MM.1S (cell line): ENCODE measurements around the gene PYGB.

ENCODE experiments used
- DNase-seq: peaks from one replicate; pipeline ENCODE4 v3.0.0-alpha.2; 2015
- H2AFZ ChIP-seq: fragments of 300-600 bp; sonication (generic); 2 replicates; pipeline ENCODE4 v1.6.0; 2016; ENCODE audit warnings: antibody characterized with exemption, low read length
- H3F3A ChIP-seq: fragments of 300-600 bp; sonication (generic); 2 replicates; pipeline ENCODE4 v1.6.1; 2016; ENCODE audit warnings: mild to moderate bottlenecking, antibody characterized with exemption, low read length, moderate library complexity, mixed read lengths; ENCODE audit not compliant: insufficient read depth
- H3K27ac ChIP-seq: fragments of 300-600 bp; sonication (generic); 2 replicates; pipeline ENCODE4 v1.5.1; 2016; ENCODE audit warnings: mild to moderate bottlenecking, low read length
- H3K27me3 ChIP-seq: fragments of 300-600 bp; sonication (generic); replicated peaks from 2 replicates; pipeline ENCODE4 v1.6.0; 2016; ENCODE audit warnings: low read length; ENCODE audit not compliant: insufficient read depth
- H3K36me3 ChIP-seq: fragments of 300-600 bp; sonication (generic); replicated peaks from 2 replicates; pipeline ENCODE4 v1.6.1; 2016; ENCODE audit warnings: mild to moderate bottlenecking, low read length, mixed read lengths; ENCODE audit not compliant: insufficient read depth
- H3K4me1 ChIP-seq: fragments of 300-600 bp; sonication (generic); 2 replicates; pipeline ENCODE4 v1.6.1; 2016; ENCODE audit warnings: low read length, mixed read lengths
- H3K4me2 ChIP-seq: fragments of 300-600 bp; sonication (generic); 2 replicates; pipeline ENCODE4 v1.6.0; 2016; ENCODE audit warnings: low read depth, low read length
- H3K4me3 ChIP-seq: fragments of 300-600 bp; sonication (generic); 2 replicates; pipeline ENCODE4 v1.5.1; 2016; ENCODE audit warnings: low read length, mixed read lengths
- H3K79me2 ChIP-seq: fragments of 300-600 bp; sonication (generic); 2 replicates; pipeline ENCODE4 v1.6.1; 2016; ENCODE audit warnings: mixed run types, low read length, mixed read lengths
- H3K9ac ChIP-seq: fragments of 300-600 bp; sonication (generic); 2 replicates; pipeline ENCODE4 v1.6.1; 2016; ENCODE audit warnings: low read length, mixed read lengths
- H3K9me2 ChIP-seq: fragments of 300-600 bp; sonication (generic); replicated peaks from 2 replicates; pipeline ENCODE4 v1.6.1; 2016; ENCODE audit warnings: mild to moderate bottlenecking, low read length, mixed read lengths; ENCODE audit not compliant: insufficient read depth
- H3K9me3 ChIP-seq: fragments of 300-600 bp; sonication (generic); replicated peaks from 2 replicates; pipeline ENCODE4 v1.6.1; 2016; ENCODE audit warnings: mild to moderate bottlenecking, low read length, mixed read lengths; ENCODE audit not compliant: insufficient read depth
- H4K20me1 ChIP-seq: fragments of 300-600 bp; sonication (generic); 2 replicates; pipeline ENCODE4 v1.6.1; 2016; ENCODE audit warnings: mild to moderate bottlenecking, low read length, moderate library complexity, mixed read lengths; ENCODE audit not compliant: insufficient read depth
- CTCF ChIP-seq: fragments of 300-600 bp; sonication (generic); IDR thresholded peaks from 2 replicates; pipeline ENCODE4 v1.5.1; 2016; ENCODE audit warnings: antibody characterized with exemption, low read length, mixed read lengths
- EZH2 ChIP-seq: fragments of 300-600 bp; sonication (generic); optimal IDR thresholded peaks from 2 replicates; pipeline ENCODE3; 2017; ENCODE audit warnings: low read depth, mild to moderate bottlenecking, antibody characterized with exemption, low read length, mixed read lengths
- EZH2phosphoT487 ChIP-seq: fragments of 300-600 bp; sonication (generic); IDR thresholded peaks from 2 replicates; pipeline ENCODE4 v1.6.1; 2018; ENCODE audit warnings: antibody characterized with exemption, low read length

The PYGB gene

DNA sequence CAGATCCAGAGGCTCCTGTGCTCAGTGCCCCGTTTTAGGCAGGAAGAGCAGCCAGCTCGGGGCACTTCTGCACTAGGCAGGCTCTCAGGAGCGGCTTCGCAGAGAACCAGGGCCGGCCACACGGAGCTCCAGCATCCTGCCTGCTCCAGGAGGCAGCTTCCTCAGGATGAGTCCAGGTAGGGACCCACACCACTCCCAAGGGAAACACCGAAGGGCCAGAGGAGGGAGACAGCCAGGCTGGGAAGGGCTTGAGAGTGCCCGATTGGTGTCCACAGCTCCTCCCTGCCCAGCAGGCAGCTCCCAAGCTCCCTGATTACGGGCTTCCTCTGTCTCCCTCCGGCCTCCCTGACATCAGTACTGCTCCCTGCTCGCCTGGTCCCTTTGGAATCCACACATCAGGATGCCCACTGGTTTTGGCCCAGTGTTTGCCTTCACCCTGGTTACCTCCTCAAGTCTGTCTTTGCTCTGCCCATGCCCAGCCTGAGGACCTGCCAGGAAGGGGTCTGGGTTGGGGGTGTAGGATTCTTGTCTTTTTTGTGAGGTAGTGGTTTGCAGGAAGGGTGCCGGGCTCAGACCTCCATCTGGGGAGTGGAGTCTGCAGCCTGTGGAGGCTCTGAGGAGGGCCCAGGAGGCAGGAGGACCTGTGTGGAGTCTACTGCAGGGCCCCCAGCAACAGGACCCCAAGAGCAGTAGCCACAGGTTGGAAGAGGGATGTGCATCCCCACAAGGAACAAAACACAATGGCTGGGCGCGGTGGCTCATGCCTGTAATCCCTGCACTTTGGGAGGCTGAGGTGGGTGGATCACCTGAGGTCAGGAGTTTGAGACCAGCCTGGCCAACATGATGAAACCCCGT is 11.2 kb upstream of the PYGB start:
- no peak overlapping the region for H2AFZ ChIP-seq
- H3K27ac ChIP-seq = no peak overlapping the region
- H3K79me2 ChIP-seq = no peaks in the 10 kb centered on the region
- no peaks in the 10 kb centered on the region for H3K9me2 ChIP-seq
- no peaks in the 10 kb centered on the region for H3K4me1 ChIP-seq
- no peak for DNase-seq
- no peaks in the 10 kb centered on the region for H3K36me3 ChIP-seq
- no peak overlapping the region for H3K4me3 ChIP-seq
- H3K9me3 ChIP-seq = no peaks in the 10 kb centered on the region
- no peak overlapping the region for H3K9ac ChIP-seq
- no peak overlapping the region for H3K4me2 ChIP-seq
- TF ChIP-seq EZH2 (no peak), CTCF (no peak), EZH2phosphoT487 (no peak)
- H4K20me1 ChIP-seq = no peaks in the 10 kb centered on the region
- H3F3A ChIP-seq = no peaks in the 10 kb centered on the region
- H3K27me3 ChIP-seq = no peaks in the 10 kb centered on the region

DNA sequence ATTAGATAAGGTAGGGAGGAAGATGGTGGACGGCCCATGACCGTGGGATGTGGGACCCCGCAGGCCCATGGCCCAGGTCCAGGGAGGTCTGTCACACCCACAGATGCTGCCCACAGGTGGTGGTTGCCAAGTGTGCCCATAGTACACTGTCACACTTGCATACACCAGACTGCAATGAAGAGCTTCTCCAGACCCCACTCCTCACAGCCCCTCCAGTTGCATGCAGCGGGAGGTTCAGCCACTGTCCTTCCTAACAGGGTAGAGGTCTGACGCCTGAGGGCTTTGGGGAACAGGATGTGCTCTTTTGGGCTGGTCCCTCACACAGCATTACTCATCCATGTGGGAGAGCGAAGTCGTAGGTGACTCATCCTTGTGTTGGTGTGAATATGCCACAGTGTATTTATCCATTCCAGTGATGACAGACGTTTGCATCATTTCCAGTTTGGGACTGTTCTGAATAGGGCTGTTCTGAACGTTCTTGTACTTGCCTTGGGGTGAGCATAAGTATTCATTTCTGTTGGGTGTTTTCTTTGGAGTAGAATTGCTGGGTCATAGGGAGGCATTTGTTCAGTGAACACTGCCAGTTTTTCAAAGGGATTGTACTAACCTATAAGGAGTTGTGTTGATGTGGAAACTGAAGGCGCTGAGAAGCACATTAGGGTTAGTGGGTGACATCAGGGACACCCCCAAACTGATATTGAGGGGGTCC is 10.1 kb upstream of the PYGB start:
- H4K20me1 ChIP-seq = no peaks in the 10 kb centered on the region
- no peaks in the 10 kb centered on the region for H3K9me2 ChIP-seq
- no peak overlapping the region for H3K27ac ChIP-seq
- H3K4me3 ChIP-seq = no peak overlapping the region
- no peaks in the 10 kb centered on the region for H3K9me3 ChIP-seq
- H3K27me3 ChIP-seq = no peaks in the 10 kb centered on the region
- H3K36me3 ChIP-seq = no peaks in the 10 kb centered on the region
- no peak overlapping the region for H2AFZ ChIP-seq
- no peaks in the 10 kb centered on the region for H3K79me2 ChIP-seq
- no peaks in the 10 kb centered on the region for H3K4me1 ChIP-seq
- no peak overlapping the region for H3K4me2 ChIP-seq
- no peaks in the 10 kb centered on the region for H3F3A ChIP-seq
- no peak for DNase-seq
- no peak overlapping the region for H3K9ac ChIP-seq
- TF ChIP-seq CTCF (no peak), EZH2 (no peak), EZH2phosphoT487 (no peak)

DNA sequence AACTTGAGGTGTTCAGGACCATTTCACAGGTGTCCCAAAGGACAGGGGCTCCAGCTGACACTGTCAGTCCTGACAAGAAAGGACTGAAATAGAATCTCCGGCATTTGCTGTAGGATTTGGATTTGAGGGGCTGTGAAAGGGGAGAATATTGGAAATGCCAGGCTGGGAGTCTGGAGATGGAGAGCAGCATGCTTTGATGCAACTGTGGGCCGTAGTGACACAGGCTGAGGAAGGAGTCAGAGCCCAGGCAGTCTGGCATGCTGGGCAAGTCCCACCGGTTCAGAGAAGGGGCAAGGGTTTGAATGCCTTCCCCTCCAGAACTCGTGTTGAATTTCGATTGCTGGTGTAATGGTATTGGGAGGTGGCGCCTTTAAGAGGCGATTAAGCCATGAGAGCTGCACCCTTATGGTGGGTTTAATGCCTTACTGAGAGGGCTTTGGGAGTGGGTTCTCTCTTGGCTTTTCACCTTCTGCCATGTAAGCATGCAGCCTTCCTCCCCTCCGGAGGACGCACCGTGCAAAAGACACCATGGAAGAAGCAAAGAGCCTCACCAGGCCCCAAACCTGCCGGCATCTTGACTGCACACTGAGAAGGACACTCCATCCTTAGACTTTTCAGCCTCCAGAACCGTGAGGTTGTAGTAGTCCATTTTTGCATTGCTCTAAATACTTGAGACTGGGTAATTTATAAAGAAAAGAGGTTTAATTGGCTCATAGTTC is 9.4 kb upstream of the PYGB start:
- H3K9ac ChIP-seq = no peak overlapping the region

More for the DNA sequence above, 9.4 kb upstream of the PYGB start:
- Histone ChIP-seq H3K9me2 (no peaks in the 10 kb centered on the region), H3K79me2 (no peaks in the 10 kb centered on the region), H3K4me3 (no peak overlapping the region), H4K20me1 (no peaks in the 10 kb centered on the region), H3K4me2 (no peak overlapping the region), H2AFZ (no peak overlapping the region), H3K27ac (no peak overlapping the region), H3K36me3 (no peaks in the 10 kb centered on the region), H3K4me1 (no peaks in the 10 kb centered on the region), H3K27me3 (no peaks in the 10 kb centered on the region), H3F3A (no peaks in the 10 kb centered on the region), H3K9me3 (no peaks in the 10 kb centered on the region)
- no peak for DNase-seq
- TF ChIP-seq CTCF (no peak), EZH2phosphoT487 (no peak), EZH2 (no peak)
